ENCODE results near the gene PPP1R9A.
"Not testable (repeated sequence)": the region's sequence is repeated elsewhere in the genome, so short reads cannot be mapped to it uniquely, and the experiment has no call there.

Gene PPP1R9A

GRCh38 chr7:94980418-94981142, 73.2 kb downstream of the PPP1R9A start:
- no peak for DNase-seq

- no peak for DNase-seq
Observed at GRCh38 chr7:94995921-94996320, 88.5 kb downstream of the PPP1R9A start.

DNA sequence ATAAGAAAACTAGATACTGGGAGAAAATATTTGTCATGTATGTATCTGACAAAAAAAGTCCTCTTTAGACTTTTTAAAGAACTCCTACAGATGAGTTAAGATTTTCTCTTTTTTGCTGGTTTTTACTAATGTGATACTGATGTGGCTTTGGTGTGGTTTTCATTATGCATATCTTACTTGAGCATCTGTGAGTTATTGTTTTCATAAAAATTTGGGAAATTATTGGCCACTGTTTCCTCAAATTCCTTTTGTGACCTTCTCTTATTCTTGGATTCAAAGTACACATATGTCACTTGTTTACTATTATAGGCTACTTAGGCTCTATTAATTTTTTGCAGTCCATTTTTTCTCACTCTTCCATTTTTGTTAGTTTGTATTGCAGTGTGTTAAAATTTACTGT, 89.0 kb downstream of the PPP1R9A start:
- DNase-seq = no peak

GRCh38 chr7:94997547-94997946, 90.2 kb downstream of the PPP1R9A start:
- DNase-seq = no peak

DNA sequence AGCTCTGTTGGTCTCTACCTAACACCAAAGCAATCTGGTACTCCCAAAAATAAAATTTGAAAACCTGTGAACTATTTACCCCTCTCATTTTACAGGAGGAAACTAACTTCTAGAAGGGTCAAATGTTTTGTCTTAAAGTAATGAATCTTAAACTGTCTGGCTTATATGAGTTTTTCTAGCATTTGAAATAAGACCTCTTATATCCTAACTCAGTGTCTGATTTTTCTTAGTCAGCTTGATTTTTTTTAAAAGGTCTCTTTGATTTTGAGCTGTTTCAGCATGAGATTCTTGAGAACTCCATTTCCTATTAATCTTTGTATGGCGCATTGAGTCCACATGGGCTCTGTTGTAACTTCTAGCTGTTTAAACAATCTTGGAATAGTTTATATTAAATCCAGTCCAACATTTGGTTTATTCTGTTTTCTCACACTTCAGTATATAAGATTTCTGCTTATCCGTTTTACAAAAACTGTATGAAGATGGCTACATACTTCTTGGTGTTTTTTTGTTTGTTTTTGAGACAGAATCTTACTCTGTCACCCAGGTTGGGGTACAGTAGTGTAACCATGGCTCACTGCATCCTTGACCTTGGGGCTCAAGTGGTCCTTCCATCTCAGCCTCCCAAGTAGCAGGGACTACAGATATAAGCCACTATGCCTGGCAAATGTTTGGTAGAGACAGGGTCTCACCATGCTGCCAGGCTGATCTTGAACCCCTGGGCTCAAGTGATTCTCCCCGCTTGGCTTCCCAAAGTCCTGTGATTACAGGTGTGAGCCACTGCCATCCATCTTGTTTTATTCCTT, 91.1 kb downstream of the PPP1R9A start:
- DNase-seq = no peak

GRCh38 chr7:94999069-94999351, 91.6 kb downstream of the PPP1R9A start:
- DNase-seq = no peak

GRCh38 chr7:94999601-95000000, 92.2 kb downstream of the PPP1R9A start:
- not testable (repeated sequence) for DNase-seq

GRCh38 chr7:95001258-95001657, 93.9 kb downstream of the PPP1R9A start:
- no peak for DNase-seq

DNA sequence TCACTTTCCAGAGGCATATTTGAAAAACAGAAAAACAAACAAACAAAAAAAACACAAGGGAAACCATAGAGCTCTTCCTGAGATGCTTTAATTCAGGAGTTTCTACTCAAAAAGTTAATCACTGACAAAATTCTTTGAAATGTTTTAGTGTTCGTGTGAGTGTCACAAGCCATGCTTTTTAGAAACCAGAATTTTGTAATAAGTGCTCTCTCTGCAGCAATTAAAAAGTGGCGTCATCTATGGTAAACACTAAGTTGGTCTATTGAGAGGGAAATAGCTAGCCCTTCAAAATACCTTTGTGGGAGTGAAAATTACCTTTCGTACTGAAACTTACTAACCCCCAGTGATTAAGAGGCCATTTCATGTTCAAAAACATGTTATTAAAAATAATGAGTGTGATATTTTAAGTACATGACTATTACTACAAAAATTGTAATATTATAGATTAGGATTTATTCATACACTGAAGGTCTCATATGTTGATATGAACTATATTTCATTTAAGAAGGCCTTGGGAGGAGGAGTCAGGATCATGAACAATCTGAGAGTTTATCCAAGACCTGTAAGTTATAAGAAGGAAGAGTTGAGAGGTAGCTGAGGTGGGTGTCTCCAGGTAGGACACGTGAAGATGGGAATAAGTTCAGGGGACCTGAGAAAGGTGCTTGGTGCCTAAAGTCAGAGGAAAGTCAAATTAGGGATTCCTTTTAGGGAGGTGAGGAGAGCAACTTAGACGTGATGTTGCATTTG, 94.6 kb downstream of the PPP1R9A start:
- no peak for DNase-seq

- no peak for DNase-seq
Observed at GRCh38 chr7:95002775-95003174, 95.4 kb downstream of the PPP1R9A start.

DNA sequence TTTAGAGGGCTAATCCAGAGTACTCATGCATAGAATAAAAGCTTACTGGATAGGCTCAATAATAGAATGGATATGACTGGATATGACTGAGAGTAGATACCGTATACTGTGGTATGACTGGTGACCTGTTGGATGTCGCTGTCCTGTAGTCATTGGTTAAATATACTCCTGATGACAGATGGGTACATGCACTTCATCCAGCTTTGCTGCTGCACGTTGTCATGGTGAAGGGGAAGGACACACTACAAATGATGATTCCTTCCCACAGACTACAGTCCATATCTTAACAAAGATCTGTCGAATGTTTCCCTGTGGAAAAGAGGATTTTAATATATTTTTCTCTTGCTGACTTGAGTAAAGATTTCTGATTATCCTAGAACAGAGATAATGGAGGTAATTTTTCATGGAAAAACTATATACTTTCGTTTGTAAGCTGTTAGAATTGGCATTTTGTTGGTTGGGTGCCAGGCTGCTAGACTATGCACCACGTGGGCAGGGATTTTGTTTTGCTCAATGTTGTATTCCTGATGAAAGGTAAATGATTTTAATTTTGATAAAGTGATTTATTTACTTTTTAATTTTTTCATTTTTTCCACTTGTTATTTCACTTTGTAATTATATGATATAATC, 97.3 kb downstream of the PPP1R9A start:
- peak; percentile 42 for DNase-seq

GRCh38 chr7:95006010-95006409, 98.6 kb downstream of the PPP1R9A start:
- no peak for DNase-seq

GRCh38 chr7:95008773-95009172, 101.4 kb downstream of the PPP1R9A start:
- not testable (repeated sequence) for DNase-seq

DNA sequence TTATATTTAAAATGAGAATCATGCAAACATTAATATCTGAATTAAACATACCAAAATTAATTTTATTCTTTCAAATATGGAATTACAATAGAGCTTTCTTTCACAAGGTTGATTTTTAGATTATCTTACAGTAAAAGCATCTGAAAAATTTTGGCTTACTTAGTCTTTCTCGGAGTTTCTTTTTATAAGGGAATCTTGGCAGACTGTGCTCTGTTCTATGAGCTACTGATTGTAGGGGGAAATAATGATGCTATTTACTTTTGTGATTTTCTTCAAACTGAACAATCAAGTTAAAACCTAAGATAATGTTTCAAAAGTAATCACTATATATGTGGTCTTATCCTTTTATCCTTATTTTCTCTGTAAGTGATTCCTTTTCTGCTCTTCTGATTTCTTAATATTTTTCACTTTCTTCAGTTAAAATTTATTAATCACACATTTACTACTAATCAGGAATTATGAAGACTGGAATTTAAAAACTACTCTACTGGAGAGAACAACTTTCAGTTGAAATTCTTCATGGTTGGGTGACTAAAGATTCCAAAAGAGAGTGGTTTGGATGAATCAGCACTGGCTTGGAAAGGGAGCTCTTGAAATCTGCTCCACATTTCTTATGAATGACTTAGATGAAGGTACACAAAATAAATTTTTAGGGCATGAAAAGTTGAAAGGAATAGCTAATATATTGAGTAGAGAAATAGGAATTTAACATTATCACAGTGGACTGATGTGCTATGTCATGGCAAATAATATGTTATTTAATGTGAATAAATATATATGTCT, 103.9 kb downstream of the PPP1R9A start:
- no peak for DNase-seq

DNA sequence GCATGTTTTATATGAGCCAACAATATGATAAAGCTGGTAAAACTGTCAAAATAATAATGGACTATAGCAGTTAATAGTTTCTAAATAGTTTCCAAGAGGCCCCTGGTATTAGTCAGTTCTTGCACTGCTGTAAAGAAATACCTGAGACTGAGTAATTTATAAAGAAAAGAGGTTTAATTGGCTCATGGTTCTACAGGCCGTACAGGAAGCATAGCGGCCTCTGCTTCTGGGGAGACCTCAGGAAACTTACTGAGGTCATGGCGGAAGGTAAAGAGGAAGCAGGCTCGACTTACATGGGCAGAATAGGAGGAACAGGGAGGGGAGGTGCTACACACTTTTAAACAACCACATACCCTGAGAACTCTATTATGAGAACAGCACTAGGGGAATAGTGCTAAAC, 104.6 kb downstream of the PPP1R9A start:
- DNase-seq = no peak

GRCh38 chr7:95018021-95018420, 110.6 kb downstream of the PPP1R9A start:
- DNase-seq = no peak

- no peak for DNase-seq
Observed at GRCh38 chr7:95026018-95026417, 118.6 kb downstream of the PPP1R9A start.

DNA sequence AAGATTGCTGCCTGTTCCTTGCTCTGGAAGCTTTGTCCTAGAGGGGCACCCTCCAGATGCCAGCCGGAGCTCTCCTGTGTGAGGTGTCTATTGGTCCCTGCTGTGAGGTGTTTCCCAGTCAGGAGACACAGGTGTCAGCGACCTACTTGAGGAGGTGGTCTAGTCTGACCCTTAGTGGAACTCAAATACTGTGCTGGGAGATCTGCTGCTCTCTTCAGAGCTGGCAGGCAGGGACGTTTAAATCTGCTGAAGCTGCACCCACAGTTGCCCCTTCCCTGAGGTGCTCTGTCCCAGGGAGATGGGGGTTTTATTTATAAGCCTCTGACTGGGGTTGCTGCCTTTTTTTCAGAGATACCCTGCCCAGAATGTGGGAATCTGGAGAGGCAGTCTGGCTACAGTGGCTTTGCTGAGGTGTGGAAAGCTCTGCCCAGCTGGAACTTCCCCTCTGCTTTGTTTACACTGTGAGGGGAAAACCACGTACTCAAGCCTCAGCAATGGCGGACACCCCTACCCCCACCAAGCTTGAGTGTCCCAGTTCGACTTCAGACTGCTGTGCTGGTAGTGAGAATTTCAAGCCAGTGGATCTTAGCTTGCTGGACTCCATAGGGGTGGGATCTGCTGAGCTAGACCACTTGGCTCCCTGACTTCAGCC, 119.2 kb downstream of the PPP1R9A start:
- no peak for DNase-seq

- peak; percentile 27 for DNase-seq
Observed at GRCh38 chr7:95027234-95027872, 120.0 kb downstream of the PPP1R9A start.

- no peak for DNase-seq
Observed at GRCh38 chr7:95028683-95029082, 121.3 kb downstream of the PPP1R9A start.

DNA sequence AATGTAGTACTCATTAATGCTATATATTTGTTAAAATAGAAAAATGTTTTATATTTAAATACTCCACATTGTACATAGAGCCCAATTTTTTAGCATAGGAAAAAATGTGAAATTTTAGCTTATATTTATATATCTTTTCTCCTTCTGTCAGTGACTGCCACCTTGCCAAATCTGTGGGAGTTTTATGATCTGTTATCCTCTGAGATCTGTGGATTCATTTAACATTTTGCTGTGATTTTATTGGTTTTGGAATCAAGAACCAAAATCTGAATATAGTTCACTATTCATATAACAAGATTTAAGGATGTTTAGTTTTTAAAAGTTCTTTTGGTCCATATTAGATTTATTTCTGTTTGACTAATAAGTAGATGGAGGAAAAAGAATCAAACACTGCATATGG, 127.9 kb downstream of the PPP1R9A start:
- no peak for DNase-seq

- no peak for DNase-seq
Observed at GRCh38 chr7:95041031-95041430, 133.6 kb downstream of the PPP1R9A start.
